GM21529 (cell line): ENCODE results near the gene CNIH3.

ENCODE experiments used
- ATAC-seq: cut with Tn5 transposase; IDR thresholded peaks from one replicate; pipeline ENCODE4 v1.9.1; 2021; ENCODE audit not compliant: unreplicated experiment

Gene CNIH3

GRCh38 chr1:224640587-224640986 is 24.5 kb downstream of the CNIH3 start:
- no peak for ATAC-seq

GRCh38 chr1:224641030-224641429 is 24.9 kb downstream of the CNIH3 start:
- no peak for ATAC-seq

GRCh38 chr1:224643653-224644052 is 27.5 kb downstream of the CNIH3 start:
- ATAC-seq, result no peak

GRCh38 chr1:224644553-224645154 is 28.5 kb downstream of the CNIH3 start:
- peak; percentile 66 for ATAC-seq

GRCh38 chr1:224647449-224647848 is 31.3 kb downstream of the CNIH3 start:
- ATAC-seq, result no peak

- no peak for ATAC-seq
These were observed 34.2 kb downstream of the CNIH3 start for GRCh38 chr1:224650290-224650689.

GRCh38 chr1:224651188-224651587 is 35.1 kb downstream of the CNIH3 start:
- ATAC-seq, result no peak

GRCh38 chr1:224656392-224656791 is 40.3 kb downstream of the CNIH3 start:
- no peak for ATAC-seq

- ATAC-seq, result no peak
These were observed 44.0 kb downstream of the CNIH3 start for GRCh38 chr1:224660074-224660473.

- ATAC-seq, result no peak
These were observed 46.8 kb downstream of the CNIH3 start for GRCh38 chr1:224662870-224663269.

- no peak for ATAC-seq
These were observed 48.9 kb downstream of the CNIH3 start for GRCh38 chr1:224665016-224665415.

- no peak for ATAC-seq
These were observed 50.0 kb downstream of the CNIH3 start for GRCh38 chr1:224666078-224666477.

- no peak for ATAC-seq
These were observed 50.8 kb downstream of the CNIH3 start for GRCh38 chr1:224666913-224667312.

- no peak for ATAC-seq
These were observed 52.9 kb downstream of the CNIH3 start for GRCh38 chr1:224668984-224669383.

- ATAC-seq, result no peak
These were observed 53.3 kb downstream of the CNIH3 start for GRCh38 chr1:224669403-224669802.

GRCh38 chr1:224670506-224670905 is 54.4 kb downstream of the CNIH3 start:
- no peak for ATAC-seq

GRCh38 chr1:224671076-224671475 is 55.0 kb downstream of the CNIH3 start:
- no peak for ATAC-seq

GRCh38 chr1:224673141-224673540 is 57.0 kb downstream of the CNIH3 start:
- no peak for ATAC-seq

GRCh38 chr1:224675590-224675989 is 59.5 kb downstream of the CNIH3 start:
- peak; percentile 50 for ATAC-seq

- no peak for ATAC-seq
These were observed 60.4 kb downstream of the CNIH3 start for GRCh38 chr1:224676551-224676950.

- ATAC-seq, result no peak
These were observed 62.1 kb downstream of the CNIH3 start for GRCh38 chr1:224678168-224678567.

- no peak for ATAC-seq
These were observed 63.5 kb downstream of the CNIH3 start for GRCh38 chr1:224679606-224680005.

GRCh38 chr1:224681816-224682215 is 65.7 kb downstream of the CNIH3 start:
- ATAC-seq, result no peak
